ENCODE results near the gene KCNG2.

The KCNG2 gene

GRCh38 chr18:79819968-79820351 is 22.2 kb downstream of the KCNG2 start:
- DNase-seq (ENCODE audit: low read depth): no peak
- H3K4me3 ChIP-seq (replicated peaks; ENCODE audit: low read depth, low read length): no peak overlapping the region
- TF ChIP-seq CTCF (IDR thresholded peaks at IDR 0.05; ENCODE audit: low read length, missing control alignments): no peak

GRCh38 chr18:79823120-79823519 is 25.4 kb downstream of the KCNG2 start:
- no peak overlapping the region for H3K4me3 ChIP-seq (replicated peaks; ENCODE audit: low read depth, low read length)
- no peak for TF ChIP-seq CTCF (IDR thresholded peaks at IDR 0.05; ENCODE audit: low read length, missing control alignments)
- no peak for DNase-seq (ENCODE audit: low read depth)

- DNase-seq (ENCODE audit: low read depth): no peak
- no peak for TF ChIP-seq CTCF (IDR thresholded peaks at IDR 0.05; ENCODE audit: low read length, missing control alignments)
- no peak overlapping the region for H3K4me3 ChIP-seq (replicated peaks; ENCODE audit: low read depth, low read length)
These were observed 28.2 kb downstream of the KCNG2 start for GRCh38 chr18:79825913-79826312.

GRCh38 chr18:79826966-79827365 is 29.2 kb downstream of the KCNG2 start:
- TF ChIP-seq CTCF (IDR thresholded peaks at IDR 0.05; ENCODE audit: low read length, missing control alignments): no peak
- DNase-seq (ENCODE audit: low read depth): no peak

GRCh38 chr18:79828258-79828657 is 30.5 kb downstream of the KCNG2 start:
- no peak for TF ChIP-seq CTCF (IDR thresholded peaks at IDR 0.05; ENCODE audit: low read length, missing control alignments)
- H3K4me3 ChIP-seq (replicated peaks; ENCODE audit: low read depth, low read length): no peak overlapping the region
- no peak for DNase-seq (ENCODE audit: low read depth)

More at GRCh38 chr18:79826966-79827365, 29.2 kb downstream of the KCNG2 start:
- no peak overlapping the region for H3K4me3 ChIP-seq (replicated peaks; ENCODE audit: low read depth, low read length)

- no peak for DNase-seq (ENCODE audit: low read depth)
- TF ChIP-seq CTCF (IDR thresholded peaks at IDR 0.05; ENCODE audit: low read length, missing control alignments): no peak
- H3K4me3 ChIP-seq (replicated peaks; ENCODE audit: low read depth, low read length): no peak overlapping the region
These were observed 31.6 kb downstream of the KCNG2 start for GRCh38 chr18:79829136-79829854.

- no peak for TF ChIP-seq CTCF (IDR thresholded peaks at IDR 0.05; ENCODE audit: low read length, missing control alignments)
- DNase-seq (ENCODE audit: low read depth): no peak
- H3K4me3 ChIP-seq (replicated peaks; ENCODE audit: low read depth, low read length): no peak overlapping the region
These were observed 34.4 kb downstream of the KCNG2 start for GRCh38 chr18:79832169-79832568.
